ENCODE measurements around the gene LRSAM1. TPM values are rescaled to one million over a fixed set of nuclear protein-coding genes. Genes with fewer than 3 reads are reported as not detected.

Gene LRSAM1
- total RNA-seq, 3 donors from 2014 or later = 16.8 to 29.0 (median 17.9) TPM

DNA sequence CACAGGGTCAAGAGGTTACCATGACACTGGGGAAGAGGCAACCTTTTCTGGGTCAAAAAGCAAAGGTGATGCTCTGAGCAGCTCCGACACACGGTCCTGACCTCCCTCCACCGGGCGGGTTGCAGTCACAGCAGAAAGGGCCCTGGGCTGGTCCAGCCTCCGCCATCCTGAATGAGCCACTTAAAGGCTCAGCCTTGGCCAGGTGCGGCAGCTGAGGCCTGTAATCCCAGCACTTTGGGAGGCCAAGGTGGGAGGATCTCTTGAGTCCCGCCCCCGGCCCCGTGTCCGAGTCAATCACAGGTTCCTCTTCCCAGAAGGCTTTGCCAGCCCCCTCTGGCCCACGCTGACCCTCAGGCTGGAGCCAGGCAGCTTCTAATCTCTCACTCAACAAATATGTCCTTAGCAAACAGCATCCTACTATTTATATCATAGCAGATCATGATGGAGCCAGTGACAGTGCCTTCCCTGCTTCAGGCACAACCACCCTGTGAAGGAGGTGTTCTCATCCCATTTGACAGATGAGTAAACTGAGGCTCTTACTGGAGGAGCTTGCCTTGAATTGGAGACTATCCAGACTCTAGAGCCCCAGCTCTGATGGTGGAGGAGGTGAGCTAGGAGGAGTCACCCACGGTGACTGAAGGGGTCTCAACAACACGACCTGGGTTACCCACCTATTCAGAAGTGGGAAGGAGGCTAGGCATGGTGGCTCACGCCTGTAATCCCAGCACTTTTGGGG, 79.1 kb downstream of the LRSAM1 start:
- no peaks in the 10 kb centered on the region for H3K4me1 ChIP-seq (ENCODE audit: low read depth)
- TF ChIP-seq, protein P1, sequence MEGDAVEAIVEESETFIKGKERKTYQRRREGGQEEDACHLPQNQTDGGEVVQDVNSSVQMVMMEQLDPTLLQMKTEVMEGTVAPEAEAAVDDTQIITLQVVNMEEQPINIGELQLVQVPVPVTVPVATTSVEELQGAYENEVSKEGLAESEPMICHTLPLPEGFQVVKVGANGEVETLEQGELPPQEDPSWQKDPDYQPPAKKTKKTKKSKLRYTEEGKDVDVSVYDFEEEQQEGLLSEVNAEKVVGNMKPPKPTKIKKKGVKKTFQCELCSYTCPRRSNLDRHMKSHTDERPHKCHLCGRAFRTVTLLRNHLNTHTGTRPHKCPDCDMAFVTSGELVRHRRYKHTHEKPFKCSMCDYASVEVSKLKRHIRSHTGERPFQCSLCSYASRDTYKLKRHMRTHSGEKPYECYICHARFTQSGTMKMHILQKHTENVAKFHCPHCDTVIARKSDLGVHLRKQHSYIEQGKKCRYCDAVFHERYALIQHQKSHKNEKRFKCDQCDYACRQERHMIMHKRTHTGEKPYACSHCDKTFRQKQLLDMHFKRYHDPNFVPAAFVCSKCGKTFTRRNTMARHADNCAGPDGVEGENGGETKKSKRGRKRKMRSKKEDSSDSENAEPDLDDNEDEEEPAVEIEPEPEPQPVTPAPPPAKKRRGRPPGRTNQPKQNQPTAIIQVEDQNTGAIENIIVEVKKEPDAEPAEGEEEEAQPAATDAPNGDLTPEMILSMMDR (IDR thresholded peaks at IDR 0.05) = no peak
- H3K9me3 ChIP-seq = peaks cover 8% of the 10 kb centered on the region
- H3K36me3 ChIP-seq (ENCODE audit: low read depth) = no peaks in the 10 kb centered on the region
- no peak for DNase-seq
- intact Hi-C loops (cut with DNase I, micrococcal nuclease) = no loop called here
- ATAC-seq = no peak
- H3K4me3 ChIP-seq = no peak overlapping the region

DNA sequence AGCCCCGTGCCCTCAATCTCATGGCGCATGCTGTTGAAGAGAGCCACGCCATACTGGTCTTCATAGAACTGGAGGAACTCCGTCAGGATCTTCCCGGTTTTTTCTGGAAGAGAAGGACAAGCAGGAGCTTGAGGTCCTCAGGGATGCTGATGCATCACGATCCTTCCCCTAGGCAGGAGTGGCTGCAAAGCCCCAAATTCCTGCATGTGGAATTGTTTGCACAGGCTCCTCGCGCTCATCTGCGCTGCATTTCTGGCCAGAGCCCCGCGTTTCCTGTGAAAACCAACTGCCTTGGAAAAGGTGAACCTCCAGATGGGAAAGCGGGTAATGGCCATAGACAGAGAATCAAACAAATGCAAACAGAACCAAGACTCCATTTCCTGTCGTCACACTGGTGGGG, 80.4 kb downstream of the LRSAM1 start:
- Histone ChIP-seq H3K4me1 (ENCODE audit: low read depth) (no peaks in the 10 kb centered on the region), H3K36me3 (ENCODE audit: low read depth) (no peaks in the 10 kb centered on the region), H3K9me3 (no peaks in the 10 kb centered on the region), H3K4me3 (no peak overlapping the region)
- intact Hi-C loops (cut with DNase I, micrococcal nuclease) = no loop called here
- TF ChIP-seq, protein P1 (IDR thresholded peaks at IDR 0.05) = no peak
- no peak for ATAC-seq
- no peak for DNase-seq

DNA sequence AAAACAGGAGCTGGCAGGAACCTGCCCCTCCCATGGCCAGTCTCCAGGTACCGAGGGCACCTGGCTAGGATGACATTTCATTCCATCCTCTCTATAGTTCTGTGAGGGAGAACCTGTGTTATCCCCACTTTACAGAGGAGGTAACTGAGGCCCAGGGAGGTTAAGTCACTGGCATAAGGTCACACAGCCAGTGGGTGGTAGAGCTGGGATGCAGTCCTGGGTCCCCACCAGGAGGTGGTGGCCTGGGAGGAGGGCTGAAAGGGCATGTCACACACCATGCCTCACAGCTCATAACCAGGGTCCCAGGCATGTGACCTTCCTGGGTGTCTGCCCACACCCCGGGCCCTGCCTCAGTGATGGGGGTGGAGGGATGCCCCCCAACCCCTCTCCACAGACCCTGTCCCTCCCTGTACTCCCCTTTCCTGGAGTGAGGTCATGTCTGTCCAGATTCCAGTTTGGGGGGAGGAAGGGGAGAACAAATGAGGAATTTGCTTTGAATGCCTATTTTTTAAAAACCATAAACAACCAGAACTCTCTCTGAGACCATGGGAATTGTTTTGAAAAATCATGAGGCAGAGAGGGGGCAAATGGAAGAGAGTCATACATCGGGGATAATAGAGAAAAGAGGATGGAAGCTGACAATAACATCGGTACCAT, 83.1 kb downstream of the LRSAM1 start:
- TF ChIP-seq, protein P1 (IDR thresholded peaks at IDR 0.05) = no peak
- Histone ChIP-seq H3K9me3 (no peaks in the 10 kb centered on the region), H3K4me1 (ENCODE audit: low read depth) (peaks cover 17% of the 10 kb centered on the region), H3K36me3 (ENCODE audit: low read depth) (no peaks in the 10 kb centered on the region), H3K4me3 (no peak overlapping the region)
- intact Hi-C loops (cut with DNase I, micrococcal nuclease) = no loop called here
- DNase-seq = no peak
- no peak for ATAC-seq

DNA sequence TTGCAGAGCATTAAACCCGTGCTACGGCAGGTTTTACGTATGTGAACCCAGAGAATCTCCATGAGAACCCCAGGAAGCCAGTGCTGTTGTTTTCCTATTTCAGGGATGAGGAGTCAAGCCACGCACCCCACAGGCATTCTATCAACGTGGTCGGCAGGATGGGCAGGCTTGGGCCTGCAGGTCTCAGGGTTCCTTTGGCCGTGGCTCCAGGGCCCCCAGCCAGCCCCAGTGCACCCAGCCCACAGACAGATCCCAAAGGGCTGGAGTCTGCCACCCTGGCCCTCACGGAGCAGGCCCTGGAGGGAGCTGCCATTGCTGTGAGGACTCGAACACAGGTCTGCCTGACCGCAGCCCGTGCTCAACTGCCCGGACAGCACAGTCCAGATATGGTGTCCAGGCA, 83.6 kb downstream of the LRSAM1 start:
- Histone ChIP-seq H3K4me3 (no peak overlapping the region), H3K36me3 (ENCODE audit: low read depth) (no peaks in the 10 kb centered on the region), H3K9me3 (no peaks in the 10 kb centered on the region), H3K4me1 (ENCODE audit: low read depth) (peaks cover 17% of the 10 kb centered on the region)
- no peak for ATAC-seq
- no peak for DNase-seq
- TF ChIP-seq, protein P1 (IDR thresholded peaks at IDR 0.05) = no peak
- intact Hi-C loops (cut with DNase I, micrococcal nuclease) = no loop called here

DNA sequence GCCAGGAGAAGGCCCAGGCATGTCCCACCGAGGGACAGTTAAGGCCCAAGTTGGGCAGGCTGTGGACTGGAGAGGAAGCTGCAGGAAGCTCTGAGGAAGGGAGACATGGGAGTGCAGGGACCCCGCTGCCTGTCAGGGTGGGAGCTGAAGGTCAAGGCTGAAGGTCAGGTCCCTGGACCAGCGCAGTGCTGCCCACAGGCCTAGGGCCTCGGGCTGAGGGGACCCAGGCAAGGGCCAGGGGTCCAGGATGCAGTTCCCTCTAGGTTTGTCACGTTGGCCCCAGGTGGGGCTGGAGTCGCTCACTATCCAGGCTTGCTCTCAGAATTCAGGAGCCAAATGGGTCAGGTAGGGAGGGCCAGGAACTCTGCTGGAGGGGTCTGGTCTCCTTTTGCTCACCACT, 84.1 kb downstream of the LRSAM1 start:
- TF ChIP-seq, protein P1 (IDR thresholded peaks at IDR 0.05) = no peak
- intact Hi-C loops (cut with DNase I, micrococcal nuclease) = no loop called here
- DNase-seq (no peak), ATAC-seq (no peak)
- H3K4me1 ChIP-seq (ENCODE audit: low read depth) = peaks cover 17% of the 10 kb centered on the region
- H3K36me3 ChIP-seq (ENCODE audit: low read depth) = no peaks in the 10 kb centered on the region
- H3K9me3 ChIP-seq = no peaks in the 10 kb centered on the region
- H3K4me3 ChIP-seq = no peak overlapping the region
